ENCODE data around the gene SLFNL1.

DNA sequence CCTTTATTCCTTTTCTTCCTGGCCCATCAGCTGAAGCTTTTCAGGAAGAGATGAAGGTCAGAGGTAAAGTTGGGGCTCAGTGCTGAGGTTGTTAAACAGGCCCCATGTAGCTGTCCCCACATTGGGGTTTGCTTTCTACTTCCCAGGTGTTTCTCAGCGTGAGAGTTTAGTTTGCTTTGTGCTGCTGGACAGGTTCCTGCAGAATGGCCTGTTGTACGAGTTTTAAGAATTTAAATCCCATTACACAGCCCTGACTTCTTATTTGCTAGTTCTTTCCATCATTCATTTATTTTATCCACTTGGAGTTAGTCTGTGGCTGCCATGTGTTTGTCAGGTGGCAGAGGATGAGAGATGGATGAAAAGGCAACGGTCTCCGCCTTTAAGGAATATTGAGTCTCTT is 22.9 kb downstream of the SLFNL1 start:
- TF ChIP-seq, protein P1, sequence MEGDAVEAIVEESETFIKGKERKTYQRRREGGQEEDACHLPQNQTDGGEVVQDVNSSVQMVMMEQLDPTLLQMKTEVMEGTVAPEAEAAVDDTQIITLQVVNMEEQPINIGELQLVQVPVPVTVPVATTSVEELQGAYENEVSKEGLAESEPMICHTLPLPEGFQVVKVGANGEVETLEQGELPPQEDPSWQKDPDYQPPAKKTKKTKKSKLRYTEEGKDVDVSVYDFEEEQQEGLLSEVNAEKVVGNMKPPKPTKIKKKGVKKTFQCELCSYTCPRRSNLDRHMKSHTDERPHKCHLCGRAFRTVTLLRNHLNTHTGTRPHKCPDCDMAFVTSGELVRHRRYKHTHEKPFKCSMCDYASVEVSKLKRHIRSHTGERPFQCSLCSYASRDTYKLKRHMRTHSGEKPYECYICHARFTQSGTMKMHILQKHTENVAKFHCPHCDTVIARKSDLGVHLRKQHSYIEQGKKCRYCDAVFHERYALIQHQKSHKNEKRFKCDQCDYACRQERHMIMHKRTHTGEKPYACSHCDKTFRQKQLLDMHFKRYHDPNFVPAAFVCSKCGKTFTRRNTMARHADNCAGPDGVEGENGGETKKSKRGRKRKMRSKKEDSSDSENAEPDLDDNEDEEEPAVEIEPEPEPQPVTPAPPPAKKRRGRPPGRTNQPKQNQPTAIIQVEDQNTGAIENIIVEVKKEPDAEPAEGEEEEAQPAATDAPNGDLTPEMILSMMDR (IDR thresholded peaks at IDR 0.05), result no peak
- no peak for TF ChIP-seq POLR2A (IDR thresholded peaks at IDR 0.05)
